Panc1 (cell line): ENCODE results near the gene PIGH. TPM values are rescaled to one million over a fixed set of nuclear protein-coding genes. Genes with fewer than 3 reads are reported as not detected.

Experiments
- ATAC-seq: fragments of 200-7000 bp; cut with Tn5 transposase; 2 replicates; pipeline ENCODE4 v1.9.1; 2020; ENCODE audit warnings: mild to moderate bottlenecking, moderate library complexity
- BruUV-seq: library from RNA; stranded (reverse); fragments of 400-500 nt; replicated peaks from 2 replicates; lab custom pipeline; 2021; lab: Mats Ljungman, UMichigan
- CTCF ChIA-PET: fragments of 300-600 bp; sonication (Branson Sonifier 250); formaldehyde crosslinking; loops from one replicate; lab custom pipeline; 2022; ENCODE audit warnings: antibody characterized with exemption; lab: Charles Lee
- POLR2A ChIA-PET: fragments of 300-600 bp; sonication (Branson Sonifier 250); formaldehyde crosslinking; loops from one replicate; lab custom pipeline; 2022; ENCODE audit warnings: antibody characterized with exemption; lab: Charles Lee
- DNase-seq: peaks from one replicate; pipeline ENCODE4 v3.0.0-alpha.2; 2010; ENCODE audit warnings: low read depth, low spot score
- H3K27ac ChIP-seq: 2 replicates; pipeline ENCODE4 v1.5.1; 2011; ENCODE audit warnings: mild to moderate bottlenecking, low read length, inconsistent platforms
- H3K27me3 ChIP-seq: fragments of 200-500 bp; sonication (Bioruptor generic); 2 replicates; pipeline ENCODE4 v1.6.0; 2014; ENCODE audit warnings: low read length, inconsistent platforms; ENCODE audit not compliant: control insufficient read depth, insufficient read depth
- H3K36me3 ChIP-seq: fragments of 200-500 bp; sonication (Bioruptor generic); 2 replicates; pipeline ENCODE4 v1.5.1; 2014; ENCODE audit warnings: inconsistent platforms, mild to moderate bottlenecking, low read length, moderate library complexity; ENCODE audit not compliant: control insufficient read depth, insufficient read depth
- H3K4me1 ChIP-seq: 2 replicates; pipeline ENCODE4 v1.5.1; 2011; ENCODE audit warnings: inconsistent platforms, mild to moderate bottlenecking, low read length, moderate library complexity; ENCODE audit not compliant: control insufficient read depth, insufficient read depth
- H3K4me3 ChIP-seq, 2 experiments: 2 replicates each; pipeline ENCODE4 v1.5.1; 2011 to 2012; ENCODE audit warnings: low read depth in 2 of 2, low read length in 2 of 2, mild to moderate bottlenecking in 2 of 2, inconsistent platforms in 1 of 2, moderate library complexity in 1 of 2
- H3K9me3 ChIP-seq: fragments of 200-500 bp; sonication (Bioruptor generic); 2 replicates; pipeline ENCODE4 v1.5.1; 2014; ENCODE audit warnings: low read depth, mild to moderate bottlenecking, inconsistent platforms, low read length, moderate library complexity; ENCODE audit not compliant: control insufficient read depth, insufficient read depth
- CTCF ChIP-seq: fragments of 450-650 bp; IDR thresholded peaks from 2 replicates; pipeline ENCODE4 v1.5.1; 2017; ENCODE audit warnings: mild to moderate bottlenecking
- POLR2AphosphoS5 ChIP-seq: IDR thresholded peaks from 2 replicates; pipeline ENCODE4 v1.6.1; 2012; ENCODE audit warnings: mild to moderate bottlenecking, low read depth, low read length, moderate library complexity
- REST ChIP-seq, 2 experiments: IDR thresholded peaks; 2 replicates each; pipeline ENCODE4 v1.6.1; 2011 to 2012; ENCODE audit warnings: low read depth in 2 of 2, control low read depth in 1 of 2, low read length in 1 of 2, mild to moderate bottlenecking in 1 of 2, moderate library complexity in 1 of 2; ENCODE audit not compliant: insufficient read depth in 1 of 2
- SIN3A ChIP-seq: IDR thresholded peaks from 2 replicates; pipeline ENCODE4 v1.6.1; 2012; ENCODE audit warnings: low read depth, mild to moderate bottlenecking, low read length, moderate library complexity, borderline replicate concordance; ENCODE audit not compliant: insufficient read depth
- TCF7L2 ChIP-seq: IDR thresholded peaks from 2 replicates; pipeline ENCODE4 v1.6.1; 2011; ENCODE audit warnings: mild to moderate bottlenecking, low read depth, low read length, inconsistent platforms
- in situ Hi-C: cut with HindIII; loops from 2 replicates; pipeline ENCODE4 v1.10.0; 2016; ENCODE audit warnings: low sequenced_read_pairs, low pct_unique_long_range_greater_than_20kb
- intact Hi-C: fragments of 100-400 bp; cut with micrococcal nuclease; formaldehyde crosslinking; loops from one replicate; pipeline ENCODE4 v1.10.0; 2022; ENCODE audit not compliant: unreplicated experiment
- total RNA-seq: library from RNA; stranded (reverse); gene quantifications from one replicate; pipeline ENCODE4 v1.2.1, GENCODE V29; 2021; ENCODE audit not compliant: unreplicated experiment

The PIGH gene
- total RNA-seq, 1 experiment from 2014 or later: 13.3 TPM

GRCh38 chr14:67555518-67556090 lies 44.5 kb downstream of the PIGH start:
- Histone ChIP-seq H3K4me1 (no peaks in the 10 kb centered on the region), H3K27me3 (no peaks in the 10 kb centered on the region), H3K9me3 (no peaks in the 10 kb centered on the region), H3K4me3 (no peak overlapping the region), H3K36me3 (no peaks in the 10 kb centered on the region), H3K27ac (no peak overlapping the region)
- intact Hi-C loops: no loop called here
- in situ Hi-C loops: no loop called here
- ChIA-PET POLR2A (no interaction called here), CTCF (no interaction called here)
- no peak for ATAC-seq
- TF ChIP-seq TCF7L2 (no peak), SIN3A (no peak), POLR2AphosphoS5 (no peak), REST (IDR thresholded peaks at IDR 0.05; ENCODE audit: insufficient read depth in 1 of 2, low read depth in 2 of 2, low read length in 1 of 2) (no peak), CTCF (no peak)
- BruUV-seq: no TSS peak
- DNase-seq: no peak

GRCh38 chr14:67554341-67554740 lies 45.7 kb downstream of the PIGH start:
- Histone ChIP-seq H3K36me3 (no peaks in the 10 kb centered on the region), H3K9me3 (no peaks in the 10 kb centered on the region), H3K4me3 (no peak overlapping the region), H3K27me3 (no peaks in the 10 kb centered on the region), H3K4me1 (no peaks in the 10 kb centered on the region), H3K27ac (no peak overlapping the region)
- BruUV-seq: no TSS peak
- ATAC-seq (no peak), DNase-seq (no peak)
- POLR2A ChIA-PET: no interaction called here
- TF ChIP-seq POLR2AphosphoS5 (no peak), TCF7L2 (no peak), CTCF (no peak), SIN3A (no peak), REST (IDR thresholded peaks at IDR 0.05; ENCODE audit: insufficient read depth in 1 of 2, low read depth in 2 of 2, low read length in 1 of 2) (no peak)
- in situ Hi-C loops (no loop called here), intact Hi-C loops (no loop called here)
- CTCF ChIA-PET: no interaction called here
